Thymus (tissue), 11 donors: ENCODE results near the gene PPP1R2. TPM values are rescaled to one million over a fixed set of nuclear protein-coding genes. Genes with fewer than 3 reads are reported as not detected.

ENCODE experiments used
- DNase-seq, 9 donors: peaks; one replicate each; pipeline ENCODE4 v3.0.0-alpha.2; 2013; ENCODE audit warnings: low spot score in 9 of 9, low read depth in 6 of 9, missing footprints in 1 of 9
- H3K27ac ChIP-seq, 2 donors: one replicate each; pipeline ENCODE4 v1.5.1; 2013; ENCODE audit warnings: control low read depth in 1 of 2, low read depth in 1 of 2, low read length in 1 of 2, mild to moderate bottlenecking in 1 of 2, moderate library complexity in 1 of 2
- H3K27me3 ChIP-seq, 2 donors: one replicate each; pipeline ENCODE4 v1.5.1; 2013; ENCODE audit warnings: low read length in 1 of 2; ENCODE audit not compliant: control insufficient read depth in 2 of 2, insufficient read depth in 1 of 2
- H3K36me3 ChIP-seq, 2 donors: one replicate each; pipeline ENCODE4 v1.5.1; 2013; ENCODE audit warnings: low read length in 1 of 2, mild to moderate bottlenecking in 1 of 2, moderate library complexity in 1 of 2; ENCODE audit not compliant: control insufficient read depth in 2 of 2, insufficient read depth in 2 of 2
- H3K4me1 ChIP-seq, 2 donors: one replicate each; pipeline ENCODE4 v1.5.1; 2013; ENCODE audit warnings: low read length in 2 of 2; ENCODE audit not compliant: control insufficient read depth in 2 of 2, insufficient read depth in 2 of 2
- H3K4me3 ChIP-seq, 2 donors: one replicate each; pipeline ENCODE4 v1.5.1; 2013; ENCODE audit warnings: low read length in 2 of 2, control low read depth in 1 of 2, mild to moderate bottlenecking in 1 of 2
- H3K9me3 ChIP-seq, 2 donors: one replicate each; pipeline ENCODE4 v1.5.1; 2013; ENCODE audit warnings: low read length in 1 of 2, mild to moderate bottlenecking in 1 of 2; ENCODE audit not compliant: control insufficient read depth in 2 of 2, insufficient read depth in 1 of 2
- WGBS: extraction: QIAGEN DNeasy Blood & Tissue Kit; methylation state at CpG from one replicate; pipeline ENCODE4 v1.1.7; 2013; 5-methylcytosine and 5-hydroxymethylcytosine counted together
- polyA plus RNA-seq: library from polyadenylated mRNA; stranded (reverse); fragments of 200-250 nt; gene quantifications from one replicate; pipeline ENCODE4 v1.2.3, GENCODE V29; 2013
- total RNA-seq: library from RNA; stranded (reverse); fragments of 120-200 nt; gene quantifications from one replicate; pipeline ENCODE4 v1.2.4, GENCODE V29; 2013
- donor health status: healthy.

The PPP1R2 gene
- total and polyA plus RNA-seq, 2 donors: 58.7 to 76.1 TPM

GRCh38 chr3:195557322-195557721, 14.2 kb upstream of the PPP1R2 start:
- no peak overlapping the region for H3K27ac ChIP-seq
- peaks cover 7 to 8% of the 10 kb centered on the region in 2 donors for H3K4me1 ChIP-seq
- no peak overlapping the region for H3K4me3 ChIP-seq
- H3K36me3 ChIP-seq: no peaks in the 10 kb centered on the region
- no peaks in the 10 kb centered on the region for H3K9me3 ChIP-seq
- no peaks in the 10 kb centered on the region for H3K27me3 ChIP-seq
- no peak for DNase-seq
- WGBS: 98% methylated on average over 4 of the region's 4 CpGs

- H3K9me3 ChIP-seq: peaks cover 0 to 3% of the 10 kb centered on the region in 2 donors
- no peaks in the 10 kb centered on the region for H3K27me3 ChIP-seq
- DNase-seq: peak in 1 of 9 donors; percentile 53
- H3K36me3 ChIP-seq: no peaks in the 10 kb centered on the region
- WGBS: 52% methylated on average over 10 of the region's 10 CpGs
- H3K27ac ChIP-seq: no peak overlapping the region
- H3K4me3 ChIP-seq: no peak overlapping the region
- H3K4me1 ChIP-seq: peaks cover 15 to 17% of the 10 kb centered on the region in 2 donors
These were observed 13.3 kb upstream of the PPP1R2 start for GRCh38 chr3:195556390-195556789.

- peaks cover 24 to 30% of the 10 kb centered on the region in 2 donors for H3K4me1 ChIP-seq
- WGBS: 92% methylated on average over 8 of the region's 8 CpGs
- no peak overlapping the region for H3K27ac ChIP-seq
- no peaks in the 10 kb centered on the region for H3K36me3 ChIP-seq
- H3K27me3 ChIP-seq: no peaks in the 10 kb centered on the region
- DNase-seq: no peak
- H3K9me3 ChIP-seq: peaks cover 0 to 3% of the 10 kb centered on the region in 2 donors
- H3K4me3 ChIP-seq: no peak overlapping the region
These were observed 12.0 kb upstream of the PPP1R2 start for GRCh38 chr3:195555110-195555509.

- no peak overlapping the region for H3K4me3 ChIP-seq
- DNase-seq: no peak
- H3K27ac ChIP-seq: no peak overlapping the region
- H3K4me1 ChIP-seq: peaks cover 24 to 36% of the 10 kb centered on the region in 2 donors
- no peaks in the 10 kb centered on the region for H3K27me3 ChIP-seq
- 98% methylated on average over 15 of the region's 15 CpGs for WGBS
- H3K36me3 ChIP-seq: no peaks in the 10 kb centered on the region
- H3K9me3 ChIP-seq: peaks cover 0 to 3% of the 10 kb centered on the region in 2 donors
These were observed 11.3 kb upstream of the PPP1R2 start for GRCh38 chr3:195554458-195554857.

GRCh38 chr3:195553268-195553667, 10.1 kb upstream of the PPP1R2 start:
- Histone ChIP-seq H3K27ac (peak overlapping the region in 1 of 2 donors; percentile 8), H3K4me3 (no peak overlapping the region), H3K27me3 (no peaks in the 10 kb centered on the region), H3K9me3 (peaks cover 0 to 3% of the 10 kb centered on the region in 2 donors), H3K4me1 (peaks cover 25 to 44% of the 10 kb centered on the region in 2 donors), H3K36me3 (no peaks in the 10 kb centered on the region)
- DNase-seq: no peak
- 93% methylated on average over 7 of the region's 7 CpGs for WGBS

- Histone ChIP-seq H3K9me3 (peaks cover 0 to 3% of the 10 kb centered on the region in 2 donors), H3K27ac (peak overlapping the region; percentile 55 to 100), H3K27me3 (no peaks in the 10 kb centered on the region), H3K4me3 (no peak overlapping the region), H3K4me1 (peaks cover 36 to 59% of the 10 kb centered on the region in 2 donors), H3K36me3 (no peaks in the 10 kb centered on the region)
- no peak for DNase-seq
- WGBS: 72% methylated on average over 7 of the region's 7 CpGs
These were observed 8.4 kb upstream of the PPP1R2 start for GRCh38 chr3:195551381-195551978.

- Histone ChIP-seq H3K27me3 (no peaks in the 10 kb centered on the region), H3K4me1 (peaks cover 42 to 66% of the 10 kb centered on the region in 2 donors), H3K9me3 (peaks cover 0 to 3% of the 10 kb centered on the region in 2 donors), H3K4me3 (peak overlapping the region; percentile 19 to 55), H3K36me3 (no peaks in the 10 kb centered on the region), H3K27ac (peak overlapping the region; percentile 95 to 100)
- WGBS: 9% methylated on average over 4 of the region's 4 CpGs
- no peak for DNase-seq
These were observed 7.6 kb upstream of the PPP1R2 start for GRCh38 chr3:195550723-195551122.

- H3K27me3 ChIP-seq: no peaks in the 10 kb centered on the region
- WGBS: 8% methylated on average over 9 of the region's 9 CpGs
- peaks cover 45 to 73% of the 10 kb centered on the region in 2 donors for H3K4me1 ChIP-seq
- peak overlapping the region; percentile 41 to 55 for H3K4me3 ChIP-seq
- H3K9me3 ChIP-seq: peaks cover 0 to 3% of the 10 kb centered on the region in 2 donors
- peak overlapping the region; percentile 98 to 100 for H3K27ac ChIP-seq
- peak; percentile 84 to 98 (median 92) for DNase-seq
- no peaks in the 10 kb centered on the region for H3K36me3 ChIP-seq
These were observed 6.9 kb upstream of the PPP1R2 start for GRCh38 chr3:195549931-195550519.

- WGBS: 50% methylated on average over 2 of the region's 2 CpGs
- H3K4me1 ChIP-seq: peaks cover 49 to 83% of the 10 kb centered on the region in 2 donors
- DNase-seq: no peak
These were observed 5.9 kb upstream of the PPP1R2 start for GRCh38 chr3:195548987-195549386.

More at GRCh38 chr3:195548987-195549386, 5.9 kb upstream of the PPP1R2 start:
- peak overlapping the region in 1 of 2 donors; percentile 100 for H3K27ac ChIP-seq
- H3K4me3 ChIP-seq: no peak overlapping the region
- no peaks in the 10 kb centered on the region for H3K27me3 ChIP-seq
- peaks cover 0 to 3% of the 10 kb centered on the region in 2 donors for H3K9me3 ChIP-seq
- H3K36me3 ChIP-seq: no peaks in the 10 kb centered on the region
